Right renal pelvis (tissue), 4 donors: ENCODE measurements around the gene LHPP. TPM values are rescaled to one million over a fixed set of nuclear protein-coding genes. Genes with fewer than 3 reads are reported as not detected.

Experiments used
- DNase-seq, 4 donors: peaks; one replicate each; pipeline ENCODE4 v3.0.0-alpha.2; 2013; ENCODE audit warnings: low read depth in 4 of 4, low spot score in 3 of 4, missing footprints in 1 of 4
- polyA plus RNA-seq, 4 donors: library from polyadenylated mRNA; unstranded; fragments of 120-200 nt; gene quantifications; one replicate each; pipeline ENCODE4 v1.2.1, GENCODE V29; 2013; ENCODE audit not compliant: insufficient read length in 4 of 4

The LHPP gene
- polyA plus RNA-seq, 4 donors = 18.1 to 23.5 (median 21.8) TPM

DNA sequence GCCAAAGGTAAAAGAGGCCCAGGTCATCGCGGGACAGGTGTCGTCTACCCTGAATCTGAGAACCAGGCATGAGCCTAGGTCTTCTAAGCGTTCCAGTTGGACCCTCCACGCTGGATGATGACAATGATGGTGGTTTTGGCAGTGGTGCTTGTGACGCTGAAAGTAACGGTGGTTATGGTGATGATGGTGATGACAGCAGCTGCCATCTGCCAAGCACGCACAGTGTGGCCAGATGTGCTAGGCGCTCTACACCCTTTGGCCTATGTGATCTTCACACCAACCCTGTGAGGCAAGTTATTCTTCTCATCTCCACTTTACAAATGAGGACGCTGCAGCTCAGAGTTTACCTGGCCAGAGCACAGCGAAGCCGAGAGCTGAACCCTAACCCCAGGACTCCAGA is 188.6 kb downstream of the LHPP start:
- no peak for DNase-seq

DNA sequence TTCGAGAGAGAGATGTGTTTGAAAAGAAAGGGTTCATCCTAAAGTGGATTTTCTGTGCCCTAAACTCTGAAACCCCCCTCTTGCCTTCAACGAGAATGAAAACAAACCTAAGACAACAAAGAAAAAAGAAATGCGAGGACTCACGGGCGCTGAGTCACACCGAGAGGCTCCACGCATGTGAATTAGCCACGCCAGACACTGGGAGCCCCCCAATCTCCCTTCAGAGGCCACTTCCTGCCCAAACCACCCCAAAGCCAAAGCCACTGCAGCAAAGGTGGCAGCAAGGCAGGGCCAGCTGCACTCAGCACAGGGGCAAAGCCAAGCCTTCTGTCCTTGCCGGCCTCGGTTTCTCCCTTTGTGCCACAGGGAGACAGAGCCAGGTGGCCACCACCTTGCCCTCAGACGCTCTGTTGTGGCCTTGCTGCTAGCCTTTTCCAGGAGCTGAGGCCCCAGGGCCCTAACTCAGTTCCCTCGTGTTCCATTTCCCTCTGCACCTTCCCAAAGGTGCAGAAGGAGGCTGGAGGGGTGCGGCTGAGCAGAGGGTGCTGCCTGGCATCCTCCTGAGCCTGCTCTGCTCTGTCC is 189.3 kb downstream of the LHPP start:
- no peak for DNase-seq

DNA sequence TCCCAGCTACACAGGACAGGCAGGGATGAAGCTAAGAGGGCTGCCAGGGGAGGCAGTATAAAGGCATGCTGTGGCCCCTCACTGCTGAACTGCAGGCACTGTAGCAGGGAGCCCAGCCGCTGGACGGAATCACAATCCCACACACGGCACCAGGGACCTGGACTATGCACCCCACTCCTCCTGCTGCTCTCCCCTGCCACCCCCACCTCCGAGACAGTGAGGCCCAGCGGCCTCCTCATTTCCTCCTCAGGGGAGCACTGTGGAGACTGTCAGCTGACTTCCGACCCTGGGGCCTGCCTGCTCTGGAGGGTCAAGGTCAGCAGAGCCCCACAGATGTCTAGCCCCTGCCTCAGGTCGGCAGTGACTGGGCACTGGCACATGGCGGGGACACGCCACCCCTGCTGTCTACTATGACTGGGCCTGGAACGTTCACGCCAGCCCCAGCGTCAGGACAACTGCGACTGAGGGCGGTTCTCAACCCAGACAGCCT is 189.8 kb downstream of the LHPP start:
- no peak for DNase-seq

DNA sequence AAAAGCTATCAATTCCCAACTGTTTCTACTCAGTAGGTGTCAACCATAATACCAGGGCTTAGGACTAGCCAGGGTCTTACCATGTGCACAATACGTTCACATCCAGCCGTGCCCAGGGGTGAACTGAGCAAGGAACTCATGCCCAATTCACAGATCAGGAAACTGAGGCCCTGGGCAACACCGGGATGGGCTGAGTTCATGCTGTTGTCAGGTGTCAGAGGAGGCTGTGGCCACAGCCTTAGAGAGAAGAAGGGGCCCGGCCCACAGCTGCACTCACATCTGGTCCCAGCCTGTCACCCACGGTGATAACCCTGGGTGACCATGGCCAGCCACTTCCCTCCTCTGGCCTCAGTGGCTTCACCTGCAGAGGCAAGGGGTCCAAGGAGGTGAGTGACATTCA is 190.6 kb downstream of the LHPP start:
- no peak for DNase-seq

DNA sequence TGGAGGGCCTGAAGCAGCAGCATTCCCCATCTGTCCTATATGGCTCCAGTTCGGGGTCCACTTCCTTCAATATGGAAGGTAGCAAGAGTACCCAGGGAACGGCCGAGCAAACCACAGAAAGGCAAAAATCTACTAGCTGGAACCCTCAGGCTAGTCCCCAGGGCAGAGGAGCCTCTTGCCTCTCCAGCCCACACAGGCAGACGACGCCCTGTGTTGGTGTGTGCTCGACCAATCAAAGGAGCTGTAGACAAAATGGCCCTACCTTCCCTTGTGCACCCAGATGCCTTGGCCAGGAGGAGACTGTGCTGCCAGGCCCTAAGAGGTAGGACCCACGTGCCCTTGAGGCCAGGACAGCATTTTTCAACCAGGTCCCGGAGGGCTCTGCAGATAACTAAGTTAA is 191.1 kb downstream of the LHPP start:
- DNase-seq = no peak

DNA sequence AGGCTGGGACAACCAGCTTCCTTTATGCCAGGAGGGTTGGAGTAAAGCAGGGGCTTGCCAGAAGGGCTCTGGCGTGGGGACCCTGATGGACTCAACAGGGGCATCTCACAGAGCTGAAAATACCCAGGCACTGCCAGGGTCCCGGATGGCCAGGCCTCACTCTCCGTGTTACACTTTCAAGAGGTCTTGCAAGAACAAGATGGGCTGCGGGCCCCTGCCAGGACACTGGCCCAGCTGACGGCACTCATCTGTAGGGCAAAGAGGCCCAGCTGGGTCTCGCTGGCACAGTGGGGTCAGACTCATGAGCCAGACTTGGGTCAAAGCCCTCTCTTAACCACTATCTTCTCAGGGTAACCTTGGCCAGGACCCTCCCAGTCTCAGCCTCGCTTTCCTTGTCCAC is 191.7 kb downstream of the LHPP start:
- DNase-seq = no peak

DNA sequence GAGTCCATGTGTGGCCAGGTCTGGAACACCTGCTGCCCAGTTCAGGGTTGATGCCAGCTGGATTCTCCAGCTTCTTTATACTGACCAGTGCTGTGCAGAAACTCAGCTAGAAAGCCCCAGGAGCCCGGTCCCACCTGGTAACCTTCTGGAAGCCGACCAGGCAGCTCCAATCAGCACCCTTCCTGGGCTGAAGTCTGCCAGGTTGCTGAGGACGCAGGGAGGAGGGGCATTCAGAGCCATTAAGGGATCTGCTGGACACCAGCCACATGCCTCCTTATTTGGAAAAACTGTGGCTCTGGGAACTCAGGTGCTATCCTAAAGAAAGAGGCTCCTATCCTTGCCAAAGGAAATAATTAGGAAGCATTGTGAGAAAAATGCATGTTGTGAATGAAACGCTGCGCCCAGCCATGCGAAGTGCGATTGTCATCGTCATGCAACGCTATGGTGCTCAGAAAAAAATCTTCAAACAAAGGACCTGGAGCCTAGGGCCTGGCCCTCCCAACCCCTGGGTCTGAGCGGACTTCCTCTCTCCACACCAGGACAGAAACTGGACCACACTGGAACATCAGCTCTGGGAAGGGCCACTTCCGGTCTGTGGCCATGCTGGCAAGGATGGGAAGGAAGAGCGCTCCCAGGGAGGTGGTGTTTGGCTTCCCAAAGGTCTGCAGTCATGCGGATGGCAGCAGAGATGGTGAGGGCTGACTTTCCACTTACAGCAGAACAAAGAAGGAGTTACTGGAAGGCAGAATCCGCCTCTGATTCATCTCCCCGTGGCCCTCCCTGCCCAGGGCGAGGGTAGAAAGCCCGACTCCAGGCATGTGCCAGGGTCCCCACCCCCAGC is 192.4 kb downstream of the LHPP start:
- DNase-seq = no peak

DNA sequence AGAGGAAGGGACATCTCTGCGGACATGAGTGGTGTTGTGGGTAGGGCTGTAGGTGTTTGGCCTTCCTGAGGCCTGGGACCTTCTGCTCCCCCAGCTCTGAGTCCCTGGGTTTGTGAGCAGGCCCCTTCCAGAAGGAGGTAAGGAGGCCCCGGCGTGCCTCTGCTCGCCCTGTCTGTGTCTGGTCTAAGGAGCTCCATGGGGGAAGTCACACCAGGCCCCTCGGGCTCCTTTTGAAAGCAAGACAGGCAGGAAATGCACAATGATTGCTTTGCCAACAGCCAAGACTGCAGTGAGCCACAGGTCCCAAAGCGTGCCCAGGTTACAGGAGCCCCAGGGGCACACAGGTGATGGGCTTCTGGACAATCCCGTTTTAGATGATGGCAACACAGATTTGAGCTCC is 193.1 kb downstream of the LHPP start:
- DNase-seq = no peak

DNA sequence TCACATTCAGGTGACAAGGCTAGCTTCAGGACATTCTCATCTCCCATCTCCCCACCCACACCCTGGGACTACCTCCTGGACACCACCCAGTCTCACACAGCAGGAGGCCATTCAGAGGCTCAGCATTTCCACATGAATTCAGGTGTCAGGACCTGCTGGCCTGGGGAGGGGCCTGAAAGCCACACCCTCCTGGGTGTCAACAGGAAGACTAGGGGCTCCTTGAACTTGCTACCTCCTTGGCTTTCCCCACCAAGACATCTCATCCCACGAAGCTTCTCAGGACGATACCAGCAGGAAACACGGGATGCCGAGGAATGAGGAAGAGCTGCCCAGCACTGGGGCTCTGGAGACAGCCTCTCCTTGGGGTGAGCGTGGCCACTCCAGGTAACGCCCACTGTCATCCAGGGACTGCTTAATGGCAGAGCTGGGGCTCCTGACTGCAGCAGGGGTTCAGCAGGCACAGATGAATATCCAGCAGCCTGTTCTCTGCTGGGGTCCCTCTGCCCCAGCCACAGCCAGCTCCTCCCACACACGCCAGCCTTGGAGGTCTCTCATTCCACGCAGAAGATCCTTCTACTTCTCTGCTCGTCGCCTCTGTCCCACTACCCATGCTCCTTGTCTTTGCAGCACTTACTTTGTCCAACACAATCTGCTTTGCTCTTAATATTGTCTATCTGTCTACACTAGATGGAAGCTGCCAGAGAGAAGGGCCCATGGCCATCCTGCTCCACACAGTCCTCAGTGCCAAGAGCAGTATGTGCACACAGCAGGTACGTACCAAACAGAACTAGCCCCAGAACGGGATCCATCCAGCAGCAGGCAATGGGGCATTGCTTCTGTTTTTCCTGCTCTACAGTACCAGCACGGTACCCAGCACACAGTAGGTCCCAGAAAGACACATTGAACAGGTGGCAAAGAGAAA is 193.8 kb downstream of the LHPP start:
- DNase-seq = no peak

DNA sequence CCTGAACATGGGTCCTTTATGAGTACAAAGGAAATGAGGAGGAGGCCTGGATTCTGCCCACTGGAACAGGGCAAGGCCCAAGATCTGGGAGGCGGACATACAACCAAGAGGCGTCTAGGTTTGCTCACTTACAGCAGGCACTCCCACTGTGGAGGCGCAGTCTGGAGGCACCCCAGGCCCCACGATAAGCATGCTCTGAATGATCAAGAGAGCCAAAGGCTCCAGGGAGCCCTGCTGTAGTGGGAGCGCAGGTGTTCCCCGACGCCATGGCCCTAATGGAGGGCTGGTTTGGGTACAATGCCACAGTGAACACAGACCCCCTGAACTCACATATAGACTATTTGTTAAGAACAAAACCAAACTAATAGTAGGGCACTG is 194.5 kb downstream of the LHPP start:
- no peak for DNase-seq

DNA sequence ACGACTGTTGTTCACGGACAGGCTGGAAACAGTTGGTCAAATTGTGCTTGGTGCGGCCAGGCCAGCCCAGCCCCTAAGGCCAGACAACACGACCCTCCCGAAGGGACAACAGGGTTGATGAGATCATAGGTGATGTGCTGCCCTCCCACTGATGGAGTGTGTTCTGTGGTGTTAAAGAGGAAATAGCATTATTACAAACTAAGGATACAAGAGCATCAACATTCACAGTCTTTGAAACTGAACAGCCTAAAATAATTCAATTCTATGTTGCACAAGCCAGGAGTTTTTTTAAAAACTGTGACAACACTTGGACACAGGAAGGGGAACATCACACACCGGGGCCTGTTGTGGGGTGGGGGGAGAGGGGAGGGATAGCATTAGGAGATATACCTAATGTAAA is 194.9 kb downstream of the LHPP start:
- DNase-seq = no peak

DNA sequence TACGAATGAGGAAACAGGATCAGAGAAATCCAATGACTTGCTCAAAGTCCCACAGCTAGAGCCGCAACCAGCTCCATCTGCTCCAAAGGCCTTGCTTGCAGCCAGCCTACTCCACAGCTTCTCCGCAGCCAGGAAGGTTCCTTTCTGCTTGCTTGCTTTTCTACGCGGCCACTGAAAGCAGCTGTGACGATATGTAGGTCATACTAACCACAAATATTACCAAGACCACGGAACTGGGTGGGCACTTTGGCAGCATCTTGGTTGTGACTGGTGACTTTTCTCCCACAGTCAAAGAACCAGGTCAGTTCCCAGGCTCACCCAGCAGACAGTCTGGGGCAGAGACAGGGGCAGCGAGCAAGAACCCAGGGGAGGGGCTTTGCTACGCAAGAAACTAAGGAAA is 196.2 kb downstream of the LHPP start:
- no peak for DNase-seq

DNA sequence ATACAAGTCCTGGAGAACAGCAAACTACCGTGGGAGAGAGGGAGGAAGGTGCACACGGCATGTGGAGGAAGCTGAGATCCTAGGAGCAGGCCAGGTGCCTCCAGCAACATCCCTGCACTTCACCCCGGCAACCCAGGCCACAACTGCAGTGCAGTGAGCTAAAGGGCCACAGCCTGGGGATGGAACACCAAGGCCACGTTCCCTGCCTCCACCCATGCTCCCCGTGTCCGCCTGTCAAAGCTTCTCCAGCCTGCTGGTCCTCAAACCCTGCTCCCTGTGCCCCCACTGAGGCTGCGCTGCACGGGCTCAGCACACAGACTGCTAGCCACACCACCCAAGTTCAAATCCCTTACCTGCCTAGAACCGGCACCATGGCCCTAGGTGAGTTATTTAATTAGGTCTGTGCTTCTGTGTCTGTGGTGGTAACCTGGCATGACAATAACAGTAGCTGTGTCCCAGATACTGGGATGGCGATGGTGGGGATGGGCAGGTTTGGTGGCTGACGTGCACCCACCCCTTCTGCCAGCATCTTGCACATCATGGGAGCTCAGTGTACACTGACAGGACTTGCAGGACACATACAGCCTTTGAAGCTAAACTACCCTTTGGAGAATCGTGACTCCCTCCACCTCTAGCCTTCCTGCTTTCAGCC is 197.1 kb downstream of the LHPP start:
- no peak for DNase-seq

DNA sequence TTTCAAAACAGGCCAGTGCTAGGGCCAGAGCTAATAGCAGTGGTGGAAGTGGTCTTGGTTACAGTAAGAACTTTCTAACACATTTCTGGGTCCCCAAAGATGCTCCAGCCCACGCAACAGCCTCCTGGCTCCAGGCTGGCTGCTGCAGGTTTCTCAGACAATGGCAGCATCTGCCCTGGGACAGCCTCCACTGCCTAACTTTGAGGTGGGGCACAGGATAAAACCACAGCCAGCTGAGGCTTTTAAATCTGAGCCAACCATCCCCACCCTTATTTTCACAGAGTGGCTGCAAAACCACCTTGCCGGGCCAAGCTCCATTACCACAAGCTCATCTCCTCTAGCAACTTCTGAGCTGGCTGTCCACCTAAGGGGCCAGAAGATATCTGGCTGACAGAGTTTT is 197.8 kb downstream of the LHPP start:
- DNase-seq = no peak

DNA sequence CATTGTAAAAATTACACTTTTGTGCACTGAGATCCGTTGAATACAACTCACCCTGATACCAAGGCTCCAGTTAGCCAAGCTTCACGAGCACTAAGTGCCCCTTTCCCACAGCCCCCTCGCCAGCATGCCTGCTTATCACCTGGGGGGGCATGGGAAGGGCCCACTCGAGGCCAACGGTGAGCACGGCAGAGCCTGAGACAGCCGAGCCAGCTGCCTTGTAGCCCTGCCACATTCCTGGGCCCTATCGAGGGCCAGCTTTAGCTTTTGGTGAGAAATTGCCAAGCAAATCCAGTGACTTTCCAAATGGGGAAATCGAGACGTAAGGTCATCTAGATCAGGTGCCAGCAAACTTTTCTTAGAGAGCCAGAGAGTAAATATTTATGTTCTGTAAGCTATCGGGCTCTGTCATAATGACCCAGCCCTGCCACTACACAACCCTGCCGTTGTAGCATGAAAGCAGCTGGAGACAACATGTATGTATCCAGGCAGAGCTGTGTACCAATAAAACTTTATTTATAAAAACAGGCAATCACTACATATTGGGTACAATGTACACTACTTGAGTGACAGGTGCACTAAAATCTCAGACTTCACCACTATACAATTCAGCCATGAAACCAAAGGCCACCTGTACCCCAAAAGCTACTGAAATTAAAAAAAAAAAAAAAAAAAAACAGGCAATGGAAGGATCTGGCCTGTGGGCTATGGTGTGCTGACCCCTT is 198.9 kb downstream of the LHPP start:
- DNase-seq = no peak

DNA sequence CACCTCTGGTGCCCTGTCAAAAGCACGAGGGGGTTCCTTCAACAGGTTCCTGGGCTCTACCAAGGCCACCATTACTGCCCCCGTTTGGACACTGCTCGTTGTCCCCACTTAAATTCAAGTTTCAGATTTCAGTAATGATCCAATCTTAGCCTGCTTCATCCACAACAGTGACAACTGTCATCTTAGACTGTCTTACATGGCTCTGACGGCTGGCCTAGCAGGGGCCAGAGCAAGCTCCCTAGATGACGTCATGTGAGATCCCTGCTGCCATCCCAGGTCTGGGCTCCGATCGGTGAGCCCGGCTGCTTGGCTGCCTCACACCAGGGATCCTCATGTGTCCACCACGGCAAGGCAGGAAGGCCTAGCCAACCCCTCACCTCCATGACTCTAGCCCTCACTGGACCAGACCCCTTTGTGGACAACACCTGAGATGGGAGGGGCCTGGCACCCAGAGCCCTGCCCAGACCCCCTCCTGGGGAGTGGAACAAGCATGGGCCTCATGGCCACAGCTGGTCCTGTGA is 200.1 kb downstream of the LHPP start:
- DNase-seq = no peak

DNA sequence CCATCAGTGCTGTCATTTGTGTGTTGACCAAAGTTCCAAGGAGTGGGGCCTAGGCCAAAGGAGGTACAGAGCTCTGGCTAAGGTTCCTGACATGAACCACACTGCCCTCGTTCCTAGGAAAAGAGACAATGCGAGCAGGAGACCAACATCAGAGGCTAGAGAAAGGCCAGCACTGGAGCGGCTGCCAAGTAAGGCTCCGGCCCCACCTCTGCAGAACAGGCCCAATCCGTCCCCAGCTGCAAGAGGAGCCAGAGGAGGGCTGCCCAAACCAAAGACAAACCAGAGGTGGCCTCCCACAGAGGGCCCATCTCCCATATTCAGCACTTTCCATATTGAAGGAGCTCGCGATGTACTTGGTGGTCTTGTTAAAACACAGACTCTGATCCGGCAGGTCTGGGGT is 201.6 kb downstream of the LHPP start:
- no peak for DNase-seq
